ENCODE data around the gene ADARB2. TPM values are rescaled to one million over a fixed set of nuclear protein-coding genes. Genes with fewer than 3 reads are reported as not detected.

ADARB2 gene
- total and polyA plus RNA-seq, 4 donors: 0.22 to 1.3 (median 0.55) TPM

DNA sequence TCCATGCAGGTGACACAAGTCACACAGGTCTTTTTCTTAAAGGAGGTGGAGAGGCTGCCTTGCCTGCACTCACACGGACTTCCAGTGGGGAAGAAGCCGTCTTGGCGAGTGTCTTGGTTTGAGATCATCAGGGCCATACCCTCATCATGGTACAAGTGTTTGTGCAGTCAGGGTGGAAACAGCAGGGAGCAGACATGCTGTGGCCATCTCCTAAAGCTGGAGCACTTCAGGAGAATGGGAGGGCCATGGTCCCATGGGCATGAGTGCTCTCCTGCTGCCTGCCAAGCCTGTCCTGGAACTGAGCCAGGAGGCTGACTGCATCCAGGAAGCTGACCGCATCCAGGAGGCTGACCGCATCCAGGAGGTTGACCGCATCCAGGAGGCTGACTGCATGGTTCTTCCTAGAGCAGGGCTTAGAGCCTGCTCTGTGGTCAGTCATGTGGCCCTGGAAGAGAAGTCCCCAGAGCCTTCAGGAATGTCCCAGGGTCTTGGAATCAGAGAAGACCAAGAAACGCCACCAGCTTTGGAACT is 98.4 kb downstream of the ADARB2 start:
- Histone ChIP-seq H3K27ac (ENCODE audit: low read depth in 1 of 2, low read length in 1 of 2) (no peak overlapping the region), H3K9me3 (ENCODE audit: control insufficient read depth in 4 of 4, insufficient read depth in 3 of 4, low read length in 3 of 4) (no peaks in the 10 kb centered on the region), H3K4me1 (ENCODE audit: control insufficient read depth in 5 of 5, insufficient read depth in 5 of 5, low read length in 5 of 5) (no peaks in the 10 kb centered on the region), H3K4me3 (no peak overlapping the region), H3K36me3 (ENCODE audit: control insufficient read depth in 4 of 4, insufficient read depth in 4 of 4, low read length in 4 of 4) (no peaks in the 10 kb centered on the region), H3K9ac (ENCODE audit: insufficient read depth in 1 of 2, low read length in 2 of 2) (no peak overlapping the region), H3K27me3 (ENCODE audit: control insufficient read depth in 3 of 3, insufficient read depth in 3 of 3, low read length in 2 of 3) (peaks cover 0 to 19% (median 5%) of the 10 kb centered on the region in 3 donors)
- DNase-seq (no peak), ATAC-seq (ENCODE audit: insufficient read depth, low FRiP score) (no peak)
- TF ChIP-seq, protein P1, sequence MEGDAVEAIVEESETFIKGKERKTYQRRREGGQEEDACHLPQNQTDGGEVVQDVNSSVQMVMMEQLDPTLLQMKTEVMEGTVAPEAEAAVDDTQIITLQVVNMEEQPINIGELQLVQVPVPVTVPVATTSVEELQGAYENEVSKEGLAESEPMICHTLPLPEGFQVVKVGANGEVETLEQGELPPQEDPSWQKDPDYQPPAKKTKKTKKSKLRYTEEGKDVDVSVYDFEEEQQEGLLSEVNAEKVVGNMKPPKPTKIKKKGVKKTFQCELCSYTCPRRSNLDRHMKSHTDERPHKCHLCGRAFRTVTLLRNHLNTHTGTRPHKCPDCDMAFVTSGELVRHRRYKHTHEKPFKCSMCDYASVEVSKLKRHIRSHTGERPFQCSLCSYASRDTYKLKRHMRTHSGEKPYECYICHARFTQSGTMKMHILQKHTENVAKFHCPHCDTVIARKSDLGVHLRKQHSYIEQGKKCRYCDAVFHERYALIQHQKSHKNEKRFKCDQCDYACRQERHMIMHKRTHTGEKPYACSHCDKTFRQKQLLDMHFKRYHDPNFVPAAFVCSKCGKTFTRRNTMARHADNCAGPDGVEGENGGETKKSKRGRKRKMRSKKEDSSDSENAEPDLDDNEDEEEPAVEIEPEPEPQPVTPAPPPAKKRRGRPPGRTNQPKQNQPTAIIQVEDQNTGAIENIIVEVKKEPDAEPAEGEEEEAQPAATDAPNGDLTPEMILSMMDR (IDR thresholded peaks at IDR 0.05; ENCODE audit: control extremely low read depth, extremely low read depth): no peak
- 80 to 83% methylated on average over 7 of the region's 7 CpGs for WGBS, 2 donors

DNA sequence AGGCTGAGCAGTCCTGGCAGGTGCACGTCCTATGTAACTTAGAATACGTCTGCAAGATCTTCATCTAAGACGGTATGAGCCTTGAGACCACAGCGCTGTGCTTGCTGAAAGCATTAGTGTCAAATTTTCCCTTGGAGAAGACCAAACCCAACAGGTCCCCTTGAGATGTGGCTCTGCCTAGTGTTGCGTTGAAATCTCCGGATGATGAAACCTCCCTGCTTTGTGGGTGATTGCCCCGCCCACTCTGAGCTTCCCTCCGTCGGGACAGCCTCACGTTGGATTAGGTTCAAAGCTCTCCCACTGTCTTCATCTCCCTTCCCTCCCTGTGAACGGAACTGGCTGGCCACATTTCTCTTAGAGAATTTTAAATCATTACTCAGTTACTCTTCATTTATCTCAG is 102.0 kb downstream of the ADARB2 start:
- no peaks in the 10 kb centered on the region for H3K36me3 ChIP-seq (ENCODE audit: control insufficient read depth in 4 of 4, insufficient read depth in 4 of 4, low read length in 4 of 4)
- peaks cover 0 to 23% (median 5%) of the 10 kb centered on the region in 3 donors for H3K27me3 ChIP-seq (ENCODE audit: control insufficient read depth in 3 of 3, insufficient read depth in 3 of 3, low read length in 2 of 3)
- DNase-seq (peak in 1 of 3 donors; percentile 45), ATAC-seq (ENCODE audit: insufficient read depth, low FRiP score) (no peak)
- no peak overlapping the region for H3K9ac ChIP-seq (ENCODE audit: insufficient read depth in 1 of 2, low read length in 2 of 2)
- TF ChIP-seq, protein P1 (IDR thresholded peaks at IDR 0.05; ENCODE audit: control extremely low read depth, extremely low read depth): no peak
- H3K27ac ChIP-seq (ENCODE audit: low read depth in 1 of 2, low read length in 1 of 2): no peak overlapping the region
- H3K4me3 ChIP-seq: no peak overlapping the region
- peaks cover 0 to 13% (median 0%) of the 10 kb centered on the region in 4 donors for H3K9me3 ChIP-seq (ENCODE audit: control insufficient read depth in 4 of 4, insufficient read depth in 3 of 4, low read length in 3 of 4)
- H3K4me1 ChIP-seq (ENCODE audit: control insufficient read depth in 5 of 5, insufficient read depth in 5 of 5, low read length in 5 of 5): no peaks in the 10 kb centered on the region
- WGBS, 2 donors: 51 to 64% methylated on average over 11 of the region's 11 CpGs

DNA sequence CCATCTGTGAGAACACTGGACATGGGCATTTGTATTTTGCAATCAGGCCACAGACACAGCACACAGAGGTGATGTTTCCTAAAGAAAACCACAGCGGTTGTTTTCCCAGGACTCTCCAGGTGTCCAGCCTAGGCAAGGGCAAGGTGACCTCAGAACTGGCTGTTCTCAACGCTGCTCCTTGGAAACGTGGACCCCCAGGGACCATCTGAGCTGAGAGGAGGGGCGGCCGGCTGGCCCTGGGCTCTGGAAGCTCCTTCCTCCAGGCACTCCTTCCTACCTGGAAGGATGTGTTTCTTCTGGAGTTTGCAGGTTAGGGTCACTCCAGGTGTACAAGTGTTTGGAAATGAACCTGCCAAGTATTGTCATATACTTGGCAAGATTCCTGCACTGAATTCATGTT is 103.1 kb downstream of the ADARB2 start:
- Histone ChIP-seq H3K27me3 (ENCODE audit: control insufficient read depth in 3 of 3, insufficient read depth in 3 of 3, low read length in 2 of 3) (peaks cover 0 to 23% (median 5%) of the 10 kb centered on the region in 3 donors), H3K36me3 (ENCODE audit: control insufficient read depth in 4 of 4, insufficient read depth in 4 of 4, low read length in 4 of 4) (no peaks in the 10 kb centered on the region), H3K9ac (ENCODE audit: insufficient read depth in 1 of 2, low read length in 2 of 2) (no peak overlapping the region), H3K9me3 (ENCODE audit: control insufficient read depth in 4 of 4, insufficient read depth in 3 of 4, low read length in 3 of 4) (peaks cover 0 to 13% (median 0%) of the 10 kb centered on the region in 4 donors), H3K27ac (ENCODE audit: low read depth in 1 of 2, low read length in 1 of 2) (no peak overlapping the region), H3K4me1 (ENCODE audit: control insufficient read depth in 5 of 5, insufficient read depth in 5 of 5, low read length in 5 of 5) (no peaks in the 10 kb centered on the region), H3K4me3 (no peak overlapping the region)
- no peak for DNase-seq
- 84 to 91% methylated on average over 5 of the region's 5 CpGs for WGBS, 2 donors
- TF ChIP-seq, protein P1 (IDR thresholded peaks at IDR 0.05; ENCODE audit: control extremely low read depth, extremely low read depth): no peak
- no peak for ATAC-seq (ENCODE audit: insufficient read depth, low FRiP score)

DNA sequence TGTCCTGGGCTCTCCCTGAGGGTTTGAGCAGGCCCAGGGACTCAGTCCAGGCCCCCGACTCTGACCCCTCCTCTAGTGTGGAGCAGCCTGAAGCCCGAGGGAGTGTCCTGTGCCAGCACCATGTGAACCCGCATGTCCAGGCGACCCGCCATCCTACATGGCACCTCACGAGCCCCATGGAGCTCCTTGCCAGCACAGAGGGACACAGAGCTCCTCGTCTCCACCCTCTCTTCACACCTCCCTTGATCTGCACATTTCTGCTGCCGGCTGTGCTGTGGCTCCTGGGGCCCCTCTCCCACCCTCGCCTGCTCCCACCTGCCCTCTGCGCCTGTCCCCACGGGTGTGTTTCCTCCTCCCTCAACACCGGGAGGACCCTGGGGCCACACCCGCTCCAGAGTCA is 103.5 kb downstream of the ADARB2 start:
- peaks cover 0 to 19% (median 5%) of the 10 kb centered on the region in 3 donors for H3K27me3 ChIP-seq (ENCODE audit: control insufficient read depth in 3 of 3, insufficient read depth in 3 of 3, low read length in 2 of 3)
- H3K4me1 ChIP-seq (ENCODE audit: control insufficient read depth in 5 of 5, insufficient read depth in 5 of 5, low read length in 5 of 5): no peaks in the 10 kb centered on the region
- no peaks in the 10 kb centered on the region for H3K36me3 ChIP-seq (ENCODE audit: control insufficient read depth in 4 of 4, insufficient read depth in 4 of 4, low read length in 4 of 4)
- H3K4me3 ChIP-seq: no peak overlapping the region
- H3K9me3 ChIP-seq (ENCODE audit: control insufficient read depth in 4 of 4, insufficient read depth in 3 of 4, low read length in 3 of 4): peaks cover 0 to 13% (median 0%) of the 10 kb centered on the region in 4 donors
- TF ChIP-seq, protein P1 (IDR thresholded peaks at IDR 0.05; ENCODE audit: control extremely low read depth, extremely low read depth): no peak
- DNase-seq (no peak), ATAC-seq (ENCODE audit: insufficient read depth, low FRiP score) (no peak)
- no peak overlapping the region for H3K27ac ChIP-seq (ENCODE audit: low read depth in 1 of 2, low read length in 1 of 2)
- H3K9ac ChIP-seq (ENCODE audit: insufficient read depth in 1 of 2, low read length in 2 of 2): no peak overlapping the region
- 79 to 86% methylated on average over 13 of the region's 13 CpGs for WGBS, 2 donors
